Activated CD8-positive, alpha-beta memory T cell treated with anti-CD3 and anti-CD28 coated beads for 48 hours (primary cell): ENCODE data around the gene DNAJC7.
"Not testable (repeated sequence)": the region's sequence is repeated elsewhere in the genome, so short reads cannot be mapped to it uniquely, and the experiment has no call there.

ENCODE experiments used
- DNase-seq, 3 experiments: peaks; one replicate each; pipeline ENCODE4 v3.0.0-alpha.2; 2020; ENCODE audit warnings: low read depth in 2 of 3, low spot score in 2 of 3

The DNAJC7 gene

GRCh38 chr17:41962111-41962510 lies 55.1 kb downstream of the DNAJC7 start:
- no peak for DNase-seq

GRCh38 chr17:41959336-41960095 lies 57.7 kb downstream of the DNAJC7 start:
- DNase-seq: no peak

- DNase-seq: no peak
These were observed 58.3 kb downstream of the DNAJC7 start for GRCh38 chr17:41959030-41959335.

GRCh38 chr17:41957869-41958439 lies 59.3 kb downstream of the DNAJC7 start:
- no peak for DNase-seq

GRCh38 chr17:41957031-41957868 lies 60.0 kb downstream of the DNAJC7 start:
- no peak for DNase-seq

- DNase-seq: no peak
These were observed 60.7 kb downstream of the DNAJC7 start for GRCh38 chr17:41956522-41956921.

GRCh38 chr17:41948762-41949460 lies 68.3 kb downstream of the DNAJC7 start:
- no peak for DNase-seq

GRCh38 chr17:41944943-41945342 lies 72.3 kb downstream of the DNAJC7 start:
- DNase-seq: no peak

GRCh38 chr17:41943492-41943891 lies 73.7 kb downstream of the DNAJC7 start:
- no peak for DNase-seq

- no peak for DNase-seq
These were observed 74.4 kb downstream of the DNAJC7 start for GRCh38 chr17:41942626-41943373.

- no peak for DNase-seq
These were observed 76.1 kb downstream of the DNAJC7 start for GRCh38 chr17:41941168-41941567.

GRCh38 chr17:41939693-41940090 lies 77.5 kb downstream of the DNAJC7 start:
- no peak for DNase-seq

GRCh38 chr17:41939044-41939692 lies 78.1 kb downstream of the DNAJC7 start:
- DNase-seq: no peak

GRCh38 chr17:41937970-41938954 lies 79.0 kb downstream of the DNAJC7 start:
- no peak for DNase-seq

- DNase-seq: no peak
These were observed 81.6 kb downstream of the DNAJC7 start for GRCh38 chr17:41935641-41936040.

- DNase-seq: no peak
These were observed 84.3 kb downstream of the DNAJC7 start for GRCh38 chr17:41932816-41933389.

- DNase-seq: not testable (repeated sequence)
These were observed 85.5 kb downstream of the DNAJC7 start for GRCh38 chr17:41931715-41932114.

- DNase-seq: not testable (repeated sequence)
These were observed 86.4 kb downstream of the DNAJC7 start for GRCh38 chr17:41930833-41931156.
